Hematopoietic multipotent progenitor cell treated with erythropoietin and hydrocortisone succinate and interleukin-3 and kit ligand, for 15 days (in vitro differentiated cells): ENCODE results near the gene C1QC.
"Not testable (repeated sequence)": the region's sequence is repeated elsewhere in the genome, so short reads cannot be mapped to it uniquely, and the experiment has no call there.

Experiments
- DNase-seq: peaks from one replicate; pipeline ENCODE4 v3.0.0-alpha.2; 2015; ENCODE audit warnings: low spot score

The C1QC gene

GRCh38 chr1:22651941-22652856 lies 8.8 kb downstream of the C1QC start:
- no peak for DNase-seq

GRCh38 chr1:22652881-22653316 lies 9.5 kb downstream of the C1QC start, which contains the start of gene C1QB:
C1QB (plus strand) TSS chr1:22653236; CDS start chr1:22659463, 6,227 bp downstream.
- DNase-seq, result no peak

- no peak for DNase-seq
These were observed 11.3 kb downstream of the C1QC start for GRCh38 chr1:22654692-22655091.

GRCh38 chr1:22658385-22659163 lies 15.1 kb downstream of the C1QC start:
- DNase-seq, result no peak

- no peak for DNase-seq
These were observed 17.3 kb downstream of the C1QC start for GRCh38 chr1:22660716-22661241.

GRCh38 chr1:22661880-22662279 lies 18.4 kb downstream of the C1QC start:
- DNase-seq, result no peak

GRCh38 chr1:22662318-22662717 lies 18.9 kb downstream of the C1QC start:
- no peak for DNase-seq

- no peak for DNase-seq
These were observed 19.6 kb downstream of the C1QC start for GRCh38 chr1:22662986-22663408.

GRCh38 chr1:22665752-22666151 lies 22.3 kb downstream of the C1QC start:
- DNase-seq, result no peak

- no peak for DNase-seq
These were observed 23.0 kb downstream of the C1QC start for GRCh38 chr1:22666412-22666811.

- not testable (repeated sequence) for DNase-seq
These were observed 25.4 kb downstream of the C1QC start for GRCh38 chr1:22668840-22669239.

- DNase-seq, result no peak
These were observed 27.0 kb downstream of the C1QC start for GRCh38 chr1:22670352-22670975.

GRCh38 chr1:22671999-22672398 lies 28.6 kb downstream of the C1QC start:
- no peak for DNase-seq

GRCh38 chr1:22673486-22674409 lies 30.3 kb downstream of the C1QC start:
- peak; percentile 16 for DNase-seq

- no peak for DNase-seq
These were observed 30.9 kb downstream of the C1QC start for GRCh38 chr1:22674410-22674749.

GRCh38 chr1:22676151-22676550 lies 32.7 kb downstream of the C1QC start:
- not testable (repeated sequence) for DNase-seq

GRCh38 chr1:22676916-22677583 lies 33.6 kb downstream of the C1QC start:
- DNase-seq, result no peak

GRCh38 chr1:22677931-22678896 lies 34.8 kb downstream of the C1QC start:
- no peak for DNase-seq

- DNase-seq, result no peak
These were observed 37.3 kb downstream of the C1QC start for GRCh38 chr1:22680726-22681125.
